Neural cell (in vitro differentiated cells): ENCODE measurements around the gene PKDCC. TPM values are rescaled to one million over a fixed set of nuclear protein-coding genes. Genes with fewer than 3 reads are reported as not detected.

Experiments used
- H2AFZ ChIP-seq: fragments of 200-600, 300-800 bp; sonication (generic), shearing (Covaris generic); 2 replicates; pipeline ENCODE4 v1.6.0; 2014; ENCODE audit warnings: low read depth, mild to moderate bottlenecking, antibody characterized with exemption, low read length, moderate library complexity
- H3F3A ChIP-seq: fragments of 200-600 bp; shearing (Covaris generic); 2 replicates; pipeline ENCODE4 v1.6.1; 2016; ENCODE audit warnings: mild to moderate bottlenecking, moderate library complexity, mixed read lengths, antibody characterized with exemption, low read length; ENCODE audit not compliant: insufficient read depth, poor library complexity, severe bottlenecking
- H3K27ac ChIP-seq: fragments of 200-600, 300-800 bp; sonication (generic), shearing (Covaris generic); 2 replicates; pipeline ENCODE4 v1.5.1; 2014; ENCODE audit warnings: mild to moderate bottlenecking, low read length, moderate library complexity
- H3K27me3 ChIP-seq: fragments of 300-800, 200-600 bp; sonication (generic), shearing (Covaris generic); 2 replicates; pipeline ENCODE4 v1.6.0; 2014; ENCODE audit warnings: mild to moderate bottlenecking, low read depth, low read length, moderate library complexity; ENCODE audit not compliant: insufficient read depth
- H3K36me3 ChIP-seq: fragments of 300-800, 200-600 bp; sonication (generic), shearing (Covaris generic); 2 replicates; pipeline ENCODE4 v1.5.1; 2014; ENCODE audit warnings: mild to moderate bottlenecking, antibody characterized with exemption, low read length, moderate library complexity; ENCODE audit not compliant: insufficient read depth
- H3K4me2 ChIP-seq: fragments of 300-800, 200-600 bp; sonication (generic), shearing (Covaris generic); 2 replicates; pipeline ENCODE4 v1.6.0; 2014; ENCODE audit warnings: mild to moderate bottlenecking, low read length
- H3K4me3 ChIP-seq: fragments of 300-800, 200-600 bp; sonication (generic), shearing (Covaris generic); 2 replicates; pipeline ENCODE4 v1.5.1; 2014; ENCODE audit warnings: mild to moderate bottlenecking, low read length, moderate library complexity
- H3K79me2 ChIP-seq: fragments of 200-600 bp; shearing (Covaris generic); replicated peaks from 2 replicates; pipeline ENCODE4 v1.6.0; 2014; ENCODE audit warnings: mild to moderate bottlenecking, low read length, moderate library complexity; ENCODE audit not compliant: insufficient read depth
- H3K9ac ChIP-seq: fragments of 300-800, 200-600 bp; sonication (generic), shearing (Covaris generic); 2 replicates; pipeline ENCODE4 v1.6.1; 2016; ENCODE audit warnings: mild to moderate bottlenecking, low read length, mixed read lengths
- H3K9me2 ChIP-seq: fragments of 200-600 bp; shearing (Covaris generic); 2 replicates; pipeline ENCODE4 v1.6.1; 2016; ENCODE audit warnings: mild to moderate bottlenecking, low read length, mixed read lengths; ENCODE audit not compliant: insufficient read depth
- H3K9me3 ChIP-seq: fragments of 200-600, 300-800 bp; sonication (generic), shearing (Covaris generic); 2 replicates; pipeline ENCODE4 v1.6.1; 2016; ENCODE audit warnings: mild to moderate bottlenecking, mixed run types, low read length, moderate library complexity, mixed read lengths
- H4K20me1 ChIP-seq: fragments of 200-600 bp; shearing (Covaris generic); 2 replicates; pipeline ENCODE4 v1.6.1; 2016; ENCODE audit warnings: mild to moderate bottlenecking, mixed run types; ENCODE audit not compliant: insufficient read depth
- EP300 ChIP-seq: fragments of 450-650 bp; conservative IDR thresholded peaks from 2 replicates; pipeline ENCODE4 v1.6.1; 2014; ENCODE audit warnings: antibody characterized with exemption, mild to moderate bottlenecking, moderate library complexity; ENCODE audit not compliant: poor library complexity, severe bottlenecking
- EZH2 ChIP-seq: fragments of 200-600, 300-800 bp; shearing (Covaris generic), sonication (generic); IDR thresholded peaks from 2 replicates; pipeline ENCODE4 v1.6.1; 2014; ENCODE audit warnings: antibody characterized with exemption, low read length, borderline replicate concordance, mild to moderate bottlenecking; ENCODE audit not compliant: insufficient read depth, poor library complexity, severe bottlenecking
- MXI1 ChIP-seq: fragments of 450-650 bp; conservative IDR thresholded peaks from 2 replicates; pipeline ENCODE4 v1.6.1; 2014; ENCODE audit warnings: antibody characterized with exemption, mild to moderate bottlenecking; ENCODE audit not compliant: poor library complexity, severe bottlenecking
- POLR2AphosphoS5 ChIP-seq: IDR thresholded peaks from 2 replicates; pipeline ENCODE4 v1.6.1; 2012
- RAD21 ChIP-seq: fragments of 450-650 bp; conservative IDR thresholded peaks from 2 replicates; pipeline ENCODE4 v1.6.1; 2014; ENCODE audit warnings: antibody characterized with exemption, mild to moderate bottlenecking, moderate library complexity
- REST ChIP-seq: IDR thresholded peaks from 2 replicates; pipeline ENCODE4 v1.6.1; 2012; ENCODE audit warnings: borderline replicate concordance
- SMC3 ChIP-seq: fragments of 450-650 bp; conservative IDR thresholded peaks from 2 replicates; pipeline ENCODE4 v1.6.1; 2014; ENCODE audit warnings: antibody characterized with exemption, mild to moderate bottlenecking, moderate library complexity; ENCODE audit not compliant: poor library complexity
- TAF1 ChIP-seq: IDR thresholded peaks from 2 replicates; pipeline ENCODE4 v1.6.1; 2012; ENCODE audit warnings: low read depth
- polyA plus RNA-seq: library from polyadenylated mRNA; depleted of rRNA; stranded (reverse); fragments of >200 nt; gene quantifications from 2 replicates; pipeline ENCODE4 v1.2.3, GENCODE V29; 2014
- TF ChIP-seq, protein P1 (sequence below): fragments of 450-650 bp; IDR thresholded peaks from 2 replicates; pipeline ENCODE4 v1.5.1; 2014; ENCODE audit warnings: antibody characterized with exemption, mild to moderate bottlenecking, moderate library complexity; ENCODE audit not compliant: poor library complexity, severe bottlenecking

PKDCC gene
- polyA plus RNA-seq, 1 donor from 2014 or later = 37.4 TPM

GRCh38 chr2:42099438-42100173, 51.8 kb downstream of the PKDCC start:
- no peak overlapping the region for H3K9ac ChIP-seq
- H3K9me3 ChIP-seq = no peaks in the 10 kb centered on the region
- no peaks in the 10 kb centered on the region for H3K9me2 ChIP-seq
- TF ChIP-seq REST (no peak), EP300 (no peak), MXI1 (no peak), POLR2AphosphoS5 (no peak), SMC3 (no peak), TAF1 (no peak), EZH2 (no peak), RAD21 (no peak)
- TF ChIP-seq, protein P1, sequence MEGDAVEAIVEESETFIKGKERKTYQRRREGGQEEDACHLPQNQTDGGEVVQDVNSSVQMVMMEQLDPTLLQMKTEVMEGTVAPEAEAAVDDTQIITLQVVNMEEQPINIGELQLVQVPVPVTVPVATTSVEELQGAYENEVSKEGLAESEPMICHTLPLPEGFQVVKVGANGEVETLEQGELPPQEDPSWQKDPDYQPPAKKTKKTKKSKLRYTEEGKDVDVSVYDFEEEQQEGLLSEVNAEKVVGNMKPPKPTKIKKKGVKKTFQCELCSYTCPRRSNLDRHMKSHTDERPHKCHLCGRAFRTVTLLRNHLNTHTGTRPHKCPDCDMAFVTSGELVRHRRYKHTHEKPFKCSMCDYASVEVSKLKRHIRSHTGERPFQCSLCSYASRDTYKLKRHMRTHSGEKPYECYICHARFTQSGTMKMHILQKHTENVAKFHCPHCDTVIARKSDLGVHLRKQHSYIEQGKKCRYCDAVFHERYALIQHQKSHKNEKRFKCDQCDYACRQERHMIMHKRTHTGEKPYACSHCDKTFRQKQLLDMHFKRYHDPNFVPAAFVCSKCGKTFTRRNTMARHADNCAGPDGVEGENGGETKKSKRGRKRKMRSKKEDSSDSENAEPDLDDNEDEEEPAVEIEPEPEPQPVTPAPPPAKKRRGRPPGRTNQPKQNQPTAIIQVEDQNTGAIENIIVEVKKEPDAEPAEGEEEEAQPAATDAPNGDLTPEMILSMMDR = no peak
- H4K20me1 ChIP-seq = no peaks in the 10 kb centered on the region
- no peaks in the 10 kb centered on the region for H3F3A ChIP-seq
- no peaks in the 10 kb centered on the region for H3K79me2 ChIP-seq
- H3K4me2 ChIP-seq = no peak overlapping the region
- H3K4me3 ChIP-seq = no peak overlapping the region
- H2AFZ ChIP-seq = no peak overlapping the region
- H3K36me3 ChIP-seq = no peaks in the 10 kb centered on the region
- no peak overlapping the region for H3K27ac ChIP-seq
- H3K27me3 ChIP-seq = no peaks in the 10 kb centered on the region

DNA sequence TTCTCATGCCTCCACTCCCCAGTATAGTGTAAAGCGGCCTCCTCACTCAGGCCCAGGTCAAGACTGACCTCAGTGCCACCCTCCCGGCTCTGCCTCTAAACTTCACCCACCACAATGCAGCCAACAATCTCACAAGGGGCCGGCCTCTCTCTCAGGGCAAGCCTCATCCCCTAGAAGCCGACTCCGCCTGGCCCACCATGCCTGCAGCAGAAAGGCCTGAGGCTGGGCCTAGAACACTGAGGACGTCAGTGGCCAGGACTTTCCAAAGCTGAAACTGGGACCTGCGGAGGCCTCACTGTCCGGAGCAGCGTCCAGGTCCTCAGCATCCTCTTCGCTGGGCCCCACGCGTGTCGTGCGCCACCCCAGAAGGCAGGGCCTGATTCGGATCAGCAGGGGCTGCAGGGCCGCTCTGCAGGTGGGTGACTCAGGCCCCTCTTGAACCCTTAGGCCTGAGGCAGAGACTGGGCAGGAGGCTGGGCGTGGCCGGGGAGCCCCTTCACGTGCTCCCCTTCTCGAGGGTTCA, 52.9 kb downstream of the PKDCC start:
- Histone ChIP-seq H4K20me1 (no peaks in the 10 kb centered on the region), H3K4me2 (no peak overlapping the region), H2AFZ (no peak overlapping the region), H3K9ac (no peak overlapping the region), H3K79me2 (no peaks in the 10 kb centered on the region), H3K9me2 (no peaks in the 10 kb centered on the region), H3K36me3 (no peaks in the 10 kb centered on the region), H3K4me3 (no peak overlapping the region), H3K27me3 (no peaks in the 10 kb centered on the region), H3K27ac (no peak overlapping the region), H3F3A (no peaks in the 10 kb centered on the region), H3K9me3 (no peaks in the 10 kb centered on the region)
- TF ChIP-seq POLR2AphosphoS5 (no peak), REST (no peak), TAF1 (no peak), EP300 (no peak), RAD21 (no peak), MXI1 (no peak), EZH2 (no peak), SMC3 (no peak)
- TF ChIP-seq, protein P1 = no peak
